Panc1 (cell line): ENCODE data around the gene TNFSF12.

Source experiments
- POLR2AphosphoS5 ChIP-seq: IDR thresholded peaks from 2 replicates; pipeline ENCODE4 v1.6.1; 2012; ENCODE audit warnings: mild to moderate bottlenecking, low read depth, low read length, moderate library complexity
- SIN3A ChIP-seq: IDR thresholded peaks from 2 replicates; pipeline ENCODE4 v1.6.1; 2012; ENCODE audit warnings: low read depth, mild to moderate bottlenecking, low read length, moderate library complexity, borderline replicate concordance; ENCODE audit not compliant: insufficient read depth
- TCF7L2 ChIP-seq: IDR thresholded peaks from 2 replicates; pipeline ENCODE4 v1.6.1; 2011; ENCODE audit warnings: mild to moderate bottlenecking, low read depth, low read length, inconsistent platforms
- TF ChIP-seq, protein P1 (sequence below): fragments of 450-650 bp; IDR thresholded peaks from 2 replicates; pipeline ENCODE4 v1.5.1; 2017; ENCODE audit warnings: mild to moderate bottlenecking
- TF ChIP-seq, protein P2 (sequence below), 2 experiments: IDR thresholded peaks; 2 replicates each; pipeline ENCODE4 v1.6.1; 2011 to 2012; ENCODE audit warnings: low read depth in 2 of 2, control low read depth in 1 of 2, low read length in 1 of 2, mild to moderate bottlenecking in 1 of 2, moderate library complexity in 1 of 2; ENCODE audit not compliant: insufficient read depth in 1 of 2

DNA sequence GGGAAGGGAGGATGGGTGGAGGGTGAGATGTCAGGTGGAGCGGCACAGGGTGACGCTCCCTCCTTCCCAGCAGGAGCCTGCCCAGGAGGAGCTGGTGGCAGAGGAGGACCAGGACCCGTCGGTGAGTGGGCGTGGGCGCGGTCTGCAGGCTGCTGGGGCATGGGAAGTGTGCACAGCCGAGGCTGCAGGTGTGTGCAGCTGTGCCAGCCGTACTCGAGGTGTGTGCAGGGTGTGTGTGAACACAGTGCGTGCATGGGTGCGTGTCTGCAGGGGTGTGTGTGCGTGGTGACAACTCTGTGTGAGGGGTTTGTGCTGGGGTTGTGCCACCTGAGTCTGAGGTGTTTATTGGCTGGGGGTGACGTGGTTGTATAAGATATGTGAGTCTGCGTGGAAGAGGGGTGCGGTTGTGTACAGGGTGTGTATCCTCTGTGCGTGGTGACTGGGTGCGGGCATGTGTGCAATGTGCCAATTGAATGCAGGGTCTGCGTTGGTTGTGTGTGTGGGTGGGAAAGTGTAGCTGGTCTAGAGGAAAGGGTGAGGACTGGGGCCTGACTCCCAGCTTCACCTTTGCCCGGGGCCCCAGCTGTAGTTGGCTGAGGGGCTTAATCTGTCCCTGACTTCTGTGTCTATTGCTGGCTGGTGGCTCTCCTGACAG, 670 bp downstream of the TNFSF12 start:
- TF ChIP-seq, protein P1, sequence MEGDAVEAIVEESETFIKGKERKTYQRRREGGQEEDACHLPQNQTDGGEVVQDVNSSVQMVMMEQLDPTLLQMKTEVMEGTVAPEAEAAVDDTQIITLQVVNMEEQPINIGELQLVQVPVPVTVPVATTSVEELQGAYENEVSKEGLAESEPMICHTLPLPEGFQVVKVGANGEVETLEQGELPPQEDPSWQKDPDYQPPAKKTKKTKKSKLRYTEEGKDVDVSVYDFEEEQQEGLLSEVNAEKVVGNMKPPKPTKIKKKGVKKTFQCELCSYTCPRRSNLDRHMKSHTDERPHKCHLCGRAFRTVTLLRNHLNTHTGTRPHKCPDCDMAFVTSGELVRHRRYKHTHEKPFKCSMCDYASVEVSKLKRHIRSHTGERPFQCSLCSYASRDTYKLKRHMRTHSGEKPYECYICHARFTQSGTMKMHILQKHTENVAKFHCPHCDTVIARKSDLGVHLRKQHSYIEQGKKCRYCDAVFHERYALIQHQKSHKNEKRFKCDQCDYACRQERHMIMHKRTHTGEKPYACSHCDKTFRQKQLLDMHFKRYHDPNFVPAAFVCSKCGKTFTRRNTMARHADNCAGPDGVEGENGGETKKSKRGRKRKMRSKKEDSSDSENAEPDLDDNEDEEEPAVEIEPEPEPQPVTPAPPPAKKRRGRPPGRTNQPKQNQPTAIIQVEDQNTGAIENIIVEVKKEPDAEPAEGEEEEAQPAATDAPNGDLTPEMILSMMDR = no peak
- TF ChIP-seq TCF7L2 (no peak), SIN3A (no peak), POLR2AphosphoS5 (no peak)
- TF ChIP-seq, protein P2, sequence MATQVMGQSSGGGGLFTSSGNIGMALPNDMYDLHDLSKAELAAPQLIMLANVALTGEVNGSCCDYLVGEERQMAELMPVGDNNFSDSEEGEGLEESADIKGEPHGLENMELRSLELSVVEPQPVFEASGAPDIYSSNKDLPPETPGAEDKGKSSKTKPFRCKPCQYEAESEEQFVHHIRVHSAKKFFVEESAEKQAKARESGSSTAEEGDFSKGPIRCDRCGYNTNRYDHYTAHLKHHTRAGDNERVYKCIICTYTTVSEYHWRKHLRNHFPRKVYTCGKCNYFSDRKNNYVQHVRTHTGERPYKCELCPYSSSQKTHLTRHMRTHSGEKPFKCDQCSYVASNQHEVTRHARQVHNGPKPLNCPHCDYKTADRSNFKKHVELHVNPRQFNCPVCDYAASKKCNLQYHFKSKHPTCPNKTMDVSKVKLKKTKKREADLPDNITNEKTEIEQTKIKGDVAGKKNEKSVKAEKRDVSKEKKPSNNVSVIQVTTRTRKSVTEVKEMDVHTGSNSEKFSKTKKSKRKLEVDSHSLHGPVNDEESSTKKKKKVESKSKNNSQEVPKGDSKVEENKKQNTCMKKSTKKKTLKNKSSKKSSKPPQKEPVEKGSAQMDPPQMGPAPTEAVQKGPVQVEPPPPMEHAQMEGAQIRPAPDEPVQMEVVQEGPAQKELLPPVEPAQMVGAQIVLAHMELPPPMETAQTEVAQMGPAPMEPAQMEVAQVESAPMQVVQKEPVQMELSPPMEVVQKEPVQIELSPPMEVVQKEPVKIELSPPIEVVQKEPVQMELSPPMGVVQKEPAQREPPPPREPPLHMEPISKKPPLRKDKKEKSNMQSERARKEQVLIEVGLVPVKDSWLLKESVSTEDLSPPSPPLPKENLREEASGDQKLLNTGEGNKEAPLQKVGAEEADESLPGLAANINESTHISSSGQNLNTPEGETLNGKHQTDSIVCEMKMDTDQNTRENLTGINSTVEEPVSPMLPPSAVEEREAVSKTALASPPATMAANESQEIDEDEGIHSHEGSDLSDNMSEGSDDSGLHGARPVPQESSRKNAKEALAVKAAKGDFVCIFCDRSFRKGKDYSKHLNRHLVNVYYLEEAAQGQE (IDR thresholded peaks at IDR 0.05; ENCODE audit: insufficient read depth in 1 of 2, low read depth in 2 of 2, low read length in 1 of 2) = no peak
